HG03097 (cell line): ENCODE results near the gene FOCAD.
"Not testable (repeated sequence)": the region's sequence is repeated elsewhere in the genome, so short reads cannot be mapped to it uniquely, and the experiment has no call there.

Source experiments
- ATAC-seq: cut with Tn5 transposase; IDR thresholded peaks from one replicate; pipeline ENCODE4 v1.9.1; 2021; ENCODE audit not compliant: unreplicated experiment, low FRiP score

The FOCAD gene

DNA sequence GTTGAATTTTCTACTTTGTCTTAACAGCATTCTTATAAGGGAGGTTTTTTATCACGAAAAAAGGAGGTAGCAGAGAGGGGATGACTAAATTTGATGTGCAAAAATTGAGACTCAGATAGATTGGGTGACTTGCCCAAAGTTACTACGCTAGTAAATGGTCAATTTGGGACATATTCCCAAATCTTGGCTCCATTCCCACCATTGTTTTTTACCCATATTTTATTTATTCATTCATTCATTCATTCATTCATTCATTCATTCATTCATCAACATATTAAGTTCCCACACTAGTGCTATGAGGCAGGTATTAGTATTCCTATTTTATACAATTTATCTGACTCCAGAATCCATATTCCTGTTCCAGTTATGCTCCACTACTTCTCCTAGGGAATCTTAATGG is 261.8 kb downstream of the FOCAD start:
- ATAC-seq: no peak

DNA sequence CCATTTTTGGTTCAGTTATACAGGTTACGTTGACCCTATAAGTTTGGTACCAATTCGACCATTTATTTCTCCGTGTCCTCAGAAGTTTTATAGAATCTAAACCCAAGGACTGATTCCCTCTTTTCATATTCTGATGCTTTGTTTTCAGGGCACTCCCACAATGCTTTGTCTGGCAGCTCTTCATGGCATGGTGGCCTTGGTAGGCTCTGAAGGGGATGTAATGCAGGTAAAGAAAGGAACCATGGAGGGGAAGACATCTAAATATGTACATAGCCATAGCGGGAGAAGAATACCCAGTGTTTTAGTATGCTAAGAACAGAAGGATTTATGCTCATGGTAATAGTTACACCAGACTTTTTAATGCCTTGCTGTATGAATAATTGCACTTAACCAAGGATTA is 264.6 kb downstream of the FOCAD start:
- ATAC-seq: no peak

DNA sequence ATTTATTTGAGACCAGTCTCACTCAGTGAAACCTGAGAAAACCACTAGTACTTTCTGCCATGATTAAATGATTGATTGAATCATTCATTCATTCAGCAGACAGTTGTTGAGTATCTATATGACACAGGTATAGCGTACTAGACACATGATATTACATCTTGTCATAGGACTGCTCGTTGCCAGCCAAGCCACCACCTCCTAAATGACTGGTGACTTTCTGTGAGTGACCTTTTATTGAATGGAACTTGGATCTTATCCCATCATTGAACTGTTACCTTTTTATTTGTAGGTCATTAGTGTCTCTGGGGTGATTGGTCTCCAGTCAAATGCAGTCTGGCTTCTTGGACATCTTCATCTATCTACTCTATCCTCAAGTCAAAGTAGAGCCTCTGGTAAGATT is 266.6 kb downstream of the FOCAD start:
- ATAC-seq: no peak

DNA sequence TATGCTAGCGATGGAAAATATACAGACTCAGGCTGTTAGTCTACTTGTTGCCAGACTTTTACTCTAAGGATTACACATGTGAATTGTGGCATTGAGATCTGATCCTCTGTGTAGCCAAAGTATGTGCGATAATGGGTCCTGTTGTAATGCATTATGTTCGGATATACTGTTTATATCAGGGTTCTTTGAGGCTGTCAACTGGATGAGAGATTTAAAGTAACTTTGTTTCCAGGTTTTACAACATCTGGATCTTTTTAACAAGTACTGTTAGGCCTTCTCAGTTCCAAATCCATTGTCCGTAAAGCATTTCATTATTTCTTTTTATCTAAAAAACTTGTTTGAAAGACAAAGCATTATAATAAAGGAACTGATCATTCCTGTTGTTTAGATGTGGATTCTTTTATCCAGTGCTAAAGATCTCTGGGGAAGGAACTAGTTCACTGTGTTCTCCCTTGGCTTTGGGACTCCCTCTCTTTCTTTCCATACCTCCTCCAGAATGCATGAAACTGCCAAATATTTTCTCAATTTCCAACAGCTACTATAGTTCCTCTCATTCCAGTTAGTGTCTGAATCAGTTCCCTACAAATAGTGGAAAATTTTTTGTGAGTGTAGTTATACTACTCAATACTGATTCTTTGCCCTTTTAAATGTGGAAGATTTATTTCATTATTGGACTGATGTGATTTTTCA is 278.6 kb downstream of the FOCAD start:
- ATAC-seq: no peak

DNA sequence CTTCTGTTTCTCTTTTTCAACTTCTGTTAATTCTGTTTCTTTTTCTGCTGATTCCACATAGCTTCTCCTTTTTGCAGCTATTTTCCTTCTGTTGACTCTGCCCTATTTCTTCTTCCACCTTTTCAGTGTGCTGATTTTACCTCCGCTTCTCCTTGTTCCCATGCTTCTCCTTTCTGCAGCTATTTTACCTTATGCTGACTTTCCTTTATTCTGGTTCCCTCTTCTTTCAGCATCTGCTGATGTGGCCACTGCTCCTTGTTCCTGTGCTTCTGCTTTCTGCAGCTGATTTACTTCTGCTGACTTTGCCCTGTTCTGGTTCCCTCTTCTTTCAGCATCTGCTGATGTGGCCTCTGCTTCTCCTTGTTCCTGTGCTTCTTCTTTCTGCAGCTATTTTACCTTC is 288.6 kb downstream of the FOCAD start:
- no peak for ATAC-seq

DNA sequence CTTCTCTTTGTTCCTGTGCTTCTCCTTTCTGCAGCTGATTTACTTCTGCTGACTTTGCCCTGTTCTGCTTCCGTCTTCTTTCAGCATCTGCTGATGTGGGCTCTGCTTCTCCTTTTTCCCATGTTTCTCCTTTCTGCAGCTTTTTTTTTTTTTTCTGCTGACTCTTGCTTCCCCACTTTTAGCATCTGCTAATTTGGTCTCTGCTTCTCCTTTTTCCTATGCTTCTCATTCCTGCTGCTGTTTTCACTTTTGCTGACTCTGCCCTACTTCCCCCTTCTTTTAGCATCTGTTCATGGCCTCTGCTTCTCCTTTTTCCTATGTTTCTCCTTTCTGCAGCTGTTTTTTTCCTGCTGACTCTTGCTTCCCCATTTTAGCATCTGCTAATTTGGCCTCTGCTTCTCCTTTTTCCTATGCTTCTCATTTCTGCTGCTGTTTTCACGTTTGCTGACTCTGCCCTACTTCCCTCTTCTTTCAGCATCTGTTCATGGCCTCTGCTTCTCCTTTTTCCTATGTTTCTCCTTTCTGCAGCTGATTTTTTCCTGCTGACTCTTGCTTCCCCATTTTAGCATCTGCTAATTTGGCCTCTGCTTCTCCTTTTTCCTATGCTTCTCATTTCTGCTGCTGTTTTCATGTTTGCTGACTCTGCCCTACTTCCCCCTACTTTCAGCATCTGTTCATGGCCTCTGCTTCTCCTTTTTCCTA is 289.3 kb downstream of the FOCAD start:
- not testable (repeated sequence) for ATAC-seq

DNA sequence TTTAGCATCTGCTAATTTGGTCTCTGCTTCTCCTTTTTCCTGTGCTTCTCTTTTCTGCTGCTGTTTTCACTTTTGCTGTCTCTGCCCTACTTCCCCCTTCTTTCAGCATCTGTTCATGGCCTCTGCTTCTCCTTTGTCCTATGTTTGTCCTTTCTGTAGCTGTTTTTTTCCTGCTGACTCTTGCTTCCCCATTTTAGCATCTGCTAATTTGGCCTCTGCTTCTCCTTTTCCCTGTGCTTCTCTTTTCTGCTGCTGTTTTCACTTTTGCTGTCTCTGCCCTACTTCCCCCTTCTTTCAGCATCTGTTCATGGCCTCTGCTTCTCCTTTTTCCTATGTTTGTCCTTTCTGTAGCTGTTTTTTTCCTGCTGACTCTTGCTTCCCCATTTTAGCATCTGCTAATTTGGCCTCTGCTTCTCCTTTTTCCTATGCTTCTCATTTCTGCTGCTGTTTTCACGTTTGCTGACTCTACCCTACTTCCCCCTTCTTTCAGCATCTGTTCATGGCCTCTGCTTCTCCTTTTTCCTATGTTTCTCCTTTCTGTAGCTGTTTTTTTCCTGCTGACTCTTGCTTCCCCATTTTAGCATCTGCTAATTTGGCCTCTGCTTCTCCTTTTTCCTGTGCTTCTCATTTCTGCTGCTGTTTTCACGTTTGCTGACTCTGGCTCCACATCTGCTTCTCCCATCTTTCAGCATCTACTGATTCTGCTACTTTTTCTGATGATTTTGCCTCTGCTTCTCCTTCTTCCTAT is 290.3 kb downstream of the FOCAD start:
- not testable (repeated sequence) for ATAC-seq

DNA sequence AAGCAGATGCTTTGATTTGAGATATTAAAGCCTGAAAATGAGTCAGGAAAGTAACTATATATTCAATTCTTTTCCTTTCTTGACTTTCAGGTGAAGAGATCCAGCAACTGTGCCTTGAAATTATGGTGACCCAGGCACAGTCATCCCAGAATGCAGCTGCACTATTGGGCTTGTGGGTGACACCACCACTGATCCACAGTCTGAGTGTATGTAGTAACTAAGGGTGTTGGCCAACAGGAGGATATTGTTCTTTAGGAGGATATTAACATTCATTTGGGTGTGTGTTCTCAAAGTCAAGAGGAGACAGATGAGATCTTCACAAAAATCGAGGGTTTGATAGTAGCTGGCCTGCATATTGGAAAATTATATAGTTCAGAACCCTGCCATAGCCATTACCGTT is 294.2 kb downstream of the FOCAD start:
- ATAC-seq: no peak

DNA sequence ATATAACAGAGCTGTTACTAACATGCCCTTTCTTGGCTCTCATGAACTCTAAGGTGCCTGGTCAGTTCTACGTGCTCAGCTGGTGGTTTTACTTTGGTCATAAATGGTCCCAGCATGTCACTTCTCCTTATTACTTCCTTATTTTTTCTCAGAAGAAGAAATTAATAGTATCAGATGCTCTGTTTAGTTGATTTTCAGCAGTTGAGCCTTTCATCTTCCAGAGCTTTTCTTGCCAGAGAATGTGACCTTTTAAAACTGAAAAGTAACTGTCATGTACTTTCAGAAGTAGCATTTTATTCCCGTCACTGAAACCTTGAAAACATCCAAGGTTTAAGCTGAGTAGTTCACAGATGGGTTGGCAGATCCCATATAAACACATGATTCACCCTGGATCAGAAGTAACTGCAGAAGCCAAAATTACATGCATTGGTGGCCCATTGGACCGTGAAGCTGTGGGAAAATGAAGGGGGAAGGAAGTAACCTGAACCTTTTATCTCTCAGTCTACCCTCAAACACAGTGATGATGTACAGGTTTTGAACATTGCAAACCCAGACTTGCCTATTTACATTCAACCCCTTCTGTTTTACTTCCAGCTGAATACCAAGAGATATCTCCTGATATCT is 296.9 kb downstream of the FOCAD start:
- no peak for ATAC-seq

DNA sequence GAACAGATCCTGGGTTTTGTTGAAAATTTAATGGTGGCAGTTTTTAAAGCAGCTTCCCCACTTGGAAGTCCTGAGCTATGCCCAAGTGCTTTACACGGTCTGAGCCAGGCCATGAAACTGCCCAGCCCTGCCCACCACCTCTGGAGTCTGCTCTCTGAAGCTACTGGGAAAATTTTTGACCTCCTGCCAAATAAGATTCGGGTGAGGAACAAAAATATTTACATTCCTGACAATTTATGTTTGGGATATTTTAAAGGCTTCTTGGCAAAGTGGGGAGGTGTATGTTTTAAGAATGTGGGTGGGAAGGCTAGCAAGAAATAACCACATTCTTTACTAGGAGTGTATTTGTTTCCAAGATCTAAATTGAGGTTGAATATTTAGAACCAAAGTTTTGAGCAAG is 297.4 kb downstream of the FOCAD start:
- no peak for ATAC-seq

DNA sequence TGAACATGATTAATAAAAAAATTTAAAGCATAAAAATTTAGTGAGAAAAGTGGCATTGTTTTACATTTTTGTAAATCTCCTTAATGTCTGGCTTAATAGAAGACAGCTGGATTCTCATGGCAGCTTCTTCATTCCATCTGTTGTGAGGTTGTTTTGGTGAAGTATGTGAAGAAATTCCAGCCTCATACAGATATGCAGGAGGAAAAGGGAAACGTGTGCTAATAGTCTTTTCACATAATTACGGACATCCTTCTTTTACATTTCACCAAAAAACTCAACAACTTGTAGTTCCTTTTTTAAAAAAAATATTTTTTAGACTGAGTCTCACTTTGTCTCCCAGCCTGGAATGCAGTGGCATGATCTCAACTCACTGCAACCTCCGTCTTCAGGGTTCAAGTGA is 300.4 kb downstream of the FOCAD start:
- no peak for ATAC-seq

DNA sequence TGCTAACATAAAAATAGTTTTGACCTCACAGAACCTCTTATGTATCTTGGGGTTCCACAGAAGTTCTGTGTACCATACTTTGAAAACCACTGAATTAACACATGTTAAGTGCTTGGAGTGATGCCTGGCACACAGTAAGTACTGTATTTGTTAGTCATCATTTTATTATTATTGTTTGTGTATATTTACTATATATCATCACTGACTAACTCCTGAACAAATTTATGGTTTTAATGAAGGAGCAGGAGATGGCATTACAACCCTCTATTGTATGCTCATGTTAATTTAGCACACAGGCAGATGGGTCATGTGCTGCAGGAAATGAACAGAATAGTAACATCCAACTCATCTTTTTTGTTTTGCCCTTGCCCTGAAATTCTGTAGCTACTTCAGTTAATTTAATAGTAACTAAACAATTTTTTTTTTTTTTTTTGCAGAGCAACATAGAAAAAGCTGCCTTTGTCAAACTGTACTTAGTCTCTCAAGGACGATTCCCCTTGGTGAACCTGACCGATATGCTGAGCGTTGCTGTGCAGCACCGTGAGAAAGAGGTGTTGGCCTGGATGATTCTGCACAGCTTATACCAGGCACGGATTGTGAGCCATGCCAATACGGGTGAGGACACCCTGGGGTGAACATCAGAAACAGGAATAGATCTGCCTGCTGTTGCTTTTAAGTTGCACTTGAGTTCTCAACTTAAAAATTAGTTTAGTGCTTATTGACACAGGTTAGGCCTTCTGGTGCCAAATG is 302.0 kb downstream of the FOCAD start:
- ATAC-seq: no peak

DNA sequence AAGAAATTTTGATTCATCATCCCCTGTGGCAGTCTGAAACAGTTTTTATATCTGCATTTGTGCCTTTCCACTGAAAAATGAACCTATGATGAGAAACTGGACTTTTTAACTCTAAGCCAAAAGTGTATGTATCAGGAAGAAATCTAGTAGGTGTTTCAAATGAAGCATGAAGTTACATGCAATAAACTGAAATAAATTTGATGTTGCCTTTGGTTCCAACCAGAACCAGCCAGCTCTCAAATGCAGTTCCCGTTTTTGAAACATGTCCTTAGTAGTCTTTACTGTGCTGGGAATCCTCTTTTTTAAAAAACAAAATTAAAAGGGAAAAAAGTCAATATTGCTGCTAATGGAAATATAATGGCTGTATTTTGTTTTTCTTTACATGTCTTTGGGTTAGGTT is 303.5 kb downstream of the FOCAD start:
- ATAC-seq: no peak

DNA sequence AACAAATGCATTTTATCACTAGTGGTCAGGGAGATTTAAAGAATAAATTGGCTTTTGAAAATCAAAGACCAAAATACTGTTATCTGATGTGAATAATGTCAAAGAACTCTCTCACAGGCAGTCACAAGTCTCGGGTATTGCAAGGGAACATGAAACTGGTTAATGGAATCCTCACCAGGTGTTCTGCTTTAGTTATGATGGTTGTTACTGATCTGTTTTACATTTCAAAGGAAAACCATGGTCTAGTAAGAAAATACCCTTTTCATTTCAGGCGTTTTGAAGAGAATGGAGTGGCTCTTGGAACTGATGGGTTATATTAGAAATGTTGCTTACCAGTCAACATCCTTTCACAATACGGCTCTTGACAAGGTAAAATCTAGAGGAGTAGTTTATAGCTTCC is 304.0 kb downstream of the FOCAD start:
- no peak for ATAC-seq

DNA sequence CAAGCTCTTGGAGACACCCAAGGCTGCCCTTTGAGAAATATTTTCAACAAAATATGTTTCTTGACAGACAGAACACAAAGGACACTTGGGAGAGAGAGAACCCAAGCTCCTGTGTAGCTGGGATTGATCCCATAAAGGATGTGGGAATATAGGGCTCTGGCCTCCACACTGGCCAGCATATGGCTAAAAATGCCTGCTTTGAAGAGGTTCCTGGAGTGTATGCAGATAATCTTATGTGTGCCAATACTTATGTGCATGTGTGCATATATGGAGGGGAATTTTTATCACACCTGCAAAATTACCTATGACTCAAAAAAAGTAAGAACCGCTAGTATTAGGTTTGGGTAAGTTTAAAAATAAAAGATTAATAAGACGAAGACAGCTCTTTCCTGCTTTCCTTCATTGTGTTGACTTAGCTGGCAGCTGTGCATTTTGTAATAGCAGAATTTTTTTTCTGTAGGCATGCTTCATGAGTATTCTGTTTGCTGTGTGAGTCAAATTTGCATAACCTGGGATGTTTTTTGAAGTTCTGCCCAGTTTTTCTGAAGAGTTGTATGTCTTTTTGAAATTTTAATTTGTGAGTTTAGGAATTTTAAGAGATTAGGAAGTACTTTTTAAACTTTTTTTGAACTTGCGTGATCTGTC is 304.7 kb downstream of the FOCAD start:
- ATAC-seq: no peak

DNA sequence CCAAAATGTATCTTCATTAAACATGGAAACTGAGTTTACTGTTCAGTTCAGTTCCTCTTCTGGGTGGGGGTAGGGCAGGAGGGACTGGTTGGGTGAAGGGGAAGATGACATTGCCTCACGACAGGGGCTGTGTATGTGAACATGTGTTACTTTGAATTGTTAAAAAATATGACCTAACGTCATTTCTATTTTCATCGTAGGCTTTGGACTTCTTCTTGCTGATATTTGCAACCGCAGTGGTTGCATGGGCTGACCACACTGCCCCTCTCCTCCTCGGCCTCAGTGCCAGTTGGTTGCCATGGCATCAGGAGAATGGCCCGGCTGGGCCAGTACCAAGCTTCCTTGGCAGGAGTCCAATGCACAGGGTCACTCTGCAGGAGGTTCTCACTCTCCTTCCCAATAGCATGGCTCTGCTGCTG is 305.9 kb downstream of the FOCAD start:
- ATAC-seq: no peak

DNA sequence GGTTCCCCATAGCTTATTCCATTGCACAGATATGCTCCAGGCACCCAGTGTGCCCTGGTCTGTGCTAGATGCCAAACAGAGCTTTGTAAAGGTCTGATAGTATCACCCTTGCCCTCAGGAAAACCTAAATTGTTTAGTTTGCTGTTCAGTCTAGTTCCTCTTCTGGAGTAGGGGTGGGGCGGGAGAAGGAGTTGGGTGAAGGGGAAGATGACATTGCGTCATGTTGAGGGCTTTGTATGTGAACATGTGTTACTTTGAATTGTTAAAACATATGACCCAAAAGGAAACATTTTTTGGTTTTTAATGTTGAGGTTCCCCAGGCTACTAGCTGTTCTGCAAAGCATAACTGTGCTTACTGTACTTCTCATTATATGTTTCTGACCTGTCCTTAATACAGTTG is 306.8 kb downstream of the FOCAD start:
- no peak for ATAC-seq

DNA sequence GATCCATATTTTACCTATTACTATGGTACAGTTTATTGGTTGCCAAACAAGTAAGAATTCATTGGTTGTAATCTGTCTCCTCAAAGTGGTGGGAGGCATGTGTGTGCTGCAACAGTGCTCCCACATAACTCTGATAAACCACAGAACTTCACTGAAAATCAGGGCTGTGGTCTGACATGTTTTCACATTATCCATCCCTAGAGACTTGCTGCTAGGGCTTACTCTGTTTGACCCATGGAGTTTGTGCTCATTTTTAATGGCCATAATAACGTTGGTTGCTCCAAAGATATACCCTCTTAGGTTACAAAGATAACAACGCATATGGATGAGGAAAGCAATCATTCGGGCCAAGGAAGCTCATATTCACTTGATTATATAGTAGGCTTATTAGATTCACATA is 310.4 kb downstream of the FOCAD start:
- no peak for ATAC-seq

DNA sequence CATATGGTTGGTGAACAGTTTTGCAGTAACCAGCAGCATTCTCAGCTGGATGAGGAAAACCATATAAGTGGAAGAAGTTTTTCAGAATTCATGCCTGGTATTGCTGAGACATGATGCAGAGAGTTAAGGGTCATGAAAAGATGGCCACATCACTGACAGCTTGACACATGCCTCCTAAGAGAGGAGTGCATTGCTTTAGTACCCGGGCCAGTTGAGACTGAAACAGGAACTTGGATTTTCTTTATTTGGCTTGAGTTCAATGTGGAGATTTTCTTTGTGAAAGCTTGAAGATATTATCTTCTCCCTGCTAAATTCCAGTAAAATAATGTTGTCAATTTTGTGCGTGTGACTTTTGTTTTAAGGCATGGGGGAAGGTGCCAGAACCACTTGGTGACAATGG is 311.6 kb downstream of the FOCAD start:
- ATAC-seq: no peak

DNA sequence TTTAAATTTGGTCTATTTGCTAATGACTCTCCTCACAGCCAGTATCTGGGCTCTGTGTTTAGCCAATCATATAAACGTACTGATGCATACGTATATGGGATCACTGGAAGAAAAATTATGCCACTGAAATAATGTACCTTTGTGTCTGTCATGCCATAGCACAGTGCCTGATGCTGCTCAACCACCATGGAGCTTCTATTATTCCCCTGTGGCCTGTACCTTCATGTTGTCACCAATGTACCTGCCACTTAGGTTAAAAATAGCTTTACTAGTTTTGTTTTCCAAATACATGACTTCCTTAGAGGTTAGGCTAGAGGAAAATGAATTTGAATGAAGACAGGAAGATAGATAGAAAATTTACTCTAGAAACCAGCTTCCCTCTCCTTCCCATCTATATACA is 312.8 kb downstream of the FOCAD start:
- no peak for ATAC-seq
